KG1 (cell line): Measurements from ENCODE around the gene CTSA.
"Not testable (repeated sequence)": the region's sequence is repeated elsewhere in the genome, so short reads cannot be mapped to it uniquely, and the experiment has no call there.

Experiments used
- DNase-seq: peaks from one replicate; lab custom pipeline; 2025; lab: John Stamatoyannopoulos, UW

CTSA gene

DNA sequence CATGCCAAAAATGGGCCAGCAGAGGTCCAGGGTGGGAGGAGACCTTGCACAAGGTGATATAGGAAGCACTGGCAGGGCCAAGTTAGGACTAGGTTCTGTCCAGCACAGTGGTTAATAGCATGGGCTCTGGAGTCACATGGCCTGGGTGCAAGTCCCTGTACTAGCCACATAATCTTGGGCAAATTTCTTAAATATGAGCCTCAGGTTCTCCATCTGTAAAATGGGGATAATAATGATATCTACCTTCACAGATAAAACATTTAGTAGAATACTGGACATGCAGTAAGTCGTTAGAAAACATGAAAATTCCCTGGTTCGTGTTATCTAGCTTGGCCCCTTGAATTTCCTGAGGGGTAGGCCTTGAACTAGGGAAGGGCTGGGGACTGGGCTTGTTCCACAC, 6.2 kb downstream of the CTSA start:
- DNase-seq, result no peak

DNA sequence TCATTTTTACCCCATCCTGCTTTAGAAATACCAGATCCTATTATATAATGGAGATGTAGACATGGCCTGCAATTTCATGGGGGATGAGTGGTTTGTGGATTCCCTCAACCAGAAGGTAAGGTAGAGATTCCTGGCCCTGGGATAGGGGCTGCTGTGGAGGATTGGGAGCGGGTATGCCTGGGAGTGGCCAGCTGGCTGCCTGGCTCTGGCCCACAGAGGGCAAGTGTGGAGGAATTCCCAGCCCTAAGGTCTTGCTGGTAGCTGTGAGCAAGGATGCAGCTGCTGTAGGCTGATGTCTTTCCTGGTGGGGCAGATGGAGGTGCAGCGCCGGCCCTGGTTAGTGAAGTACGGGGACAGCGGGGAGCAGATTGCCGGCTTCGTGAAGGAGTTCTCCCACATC, 6.6 kb downstream of the CTSA start:
- no peak for DNase-seq

DNA sequence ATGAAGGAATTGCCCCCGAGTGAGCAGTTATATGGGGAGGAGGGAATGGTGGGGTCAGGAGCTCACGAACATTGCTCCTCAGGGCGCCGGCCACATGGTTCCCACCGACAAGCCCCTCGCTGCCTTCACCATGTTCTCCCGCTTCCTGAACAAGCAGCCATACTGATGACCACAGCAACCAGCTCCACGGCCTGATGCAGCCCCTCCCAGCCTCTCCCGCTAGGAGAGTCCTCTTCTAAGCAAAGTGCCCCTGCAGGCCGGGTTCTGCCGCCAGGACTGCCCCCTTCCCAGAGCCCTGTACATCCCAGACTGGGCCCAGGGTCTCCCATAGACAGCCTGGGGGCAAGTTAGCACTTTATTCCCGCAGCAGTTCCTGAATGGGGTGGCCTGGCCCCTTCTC, 7.2 kb downstream of the CTSA start:
- no peak for DNase-seq

DNA sequence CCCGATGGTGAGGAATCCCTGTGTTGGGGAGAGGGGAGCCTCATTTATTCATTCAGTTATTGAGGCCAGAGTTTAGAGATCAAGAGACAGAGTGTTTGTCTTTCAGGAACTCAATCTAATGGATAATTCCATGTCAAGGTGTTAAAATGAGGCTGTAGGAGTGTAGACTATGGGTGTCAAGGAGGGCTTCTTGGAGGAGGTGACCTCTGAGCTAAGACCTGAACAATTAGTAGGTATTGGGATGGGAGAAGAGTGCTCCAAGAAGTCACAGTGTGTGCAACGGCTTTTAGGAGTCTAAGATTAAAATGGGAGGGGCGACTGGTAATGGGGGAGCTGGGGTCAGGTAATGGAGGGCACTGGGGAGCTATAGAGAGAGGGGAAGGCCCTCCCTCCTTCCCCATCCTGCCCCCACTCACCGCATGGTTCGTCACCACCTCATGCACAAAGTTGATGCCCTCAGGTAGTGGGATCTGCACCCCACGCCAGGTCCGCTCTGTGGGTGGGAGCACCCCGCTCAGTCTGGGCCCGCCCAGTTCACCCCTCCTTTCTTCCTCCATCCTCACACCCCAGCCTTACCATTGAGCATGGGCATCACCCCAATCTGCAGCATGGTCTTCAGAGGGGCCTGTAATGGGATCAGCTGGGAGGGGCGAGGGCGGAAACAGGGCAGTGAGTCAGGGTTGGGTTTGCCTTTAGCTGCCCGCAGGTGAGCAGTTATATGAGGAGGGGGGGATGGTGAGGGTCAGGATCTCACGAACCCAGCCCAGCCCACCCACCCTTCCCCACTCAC, 8.1 kb downstream of the CTSA start:
- no peak for DNase-seq

DNA sequence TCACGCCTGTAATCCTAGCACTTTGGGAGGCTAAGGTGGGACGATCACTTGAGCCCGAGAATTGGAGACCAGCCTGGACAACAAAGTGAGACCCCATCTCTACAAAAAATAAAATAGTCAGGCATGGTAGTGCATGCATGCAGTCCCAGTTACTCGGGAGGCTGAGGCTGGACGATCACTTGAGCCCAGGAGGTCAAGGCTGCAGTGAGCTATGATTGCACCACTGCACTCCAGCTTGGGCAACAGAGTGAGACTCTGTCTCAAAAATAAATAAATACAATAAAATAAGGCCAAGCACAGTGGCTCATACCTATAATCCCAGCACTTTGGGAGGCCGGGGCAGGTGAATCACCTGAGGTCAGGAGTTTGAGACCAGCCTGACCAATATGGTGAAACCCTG, 10.2 kb downstream of the CTSA start:
- DNase-seq, result not testable (repeated sequence)

DNA sequence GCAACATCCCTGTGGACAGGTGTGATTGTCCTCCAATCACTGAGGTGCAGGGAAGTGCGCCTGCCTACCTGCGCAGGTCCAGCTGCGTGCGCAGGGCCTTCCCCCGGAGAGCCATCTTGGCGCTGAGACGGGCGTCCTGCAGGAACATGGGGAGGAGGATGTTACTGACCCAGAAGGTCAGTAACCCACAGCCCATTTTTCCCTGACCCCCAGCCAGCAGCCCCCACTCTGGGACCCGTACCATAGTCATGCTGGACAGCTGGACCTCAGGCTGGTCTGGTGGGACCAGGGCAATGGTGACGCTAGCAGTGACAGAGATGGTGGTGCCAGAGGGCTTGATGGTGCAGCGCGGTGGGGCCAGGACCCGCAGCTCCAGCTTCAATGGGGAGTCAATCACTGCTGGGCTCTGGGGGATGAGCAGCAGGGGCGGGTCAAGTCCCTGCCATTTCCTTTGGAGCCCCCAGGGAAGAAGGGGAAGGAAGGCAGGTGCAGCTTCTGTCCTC, 11.1 kb downstream of the CTSA start:
- no peak for DNase-seq

DNA sequence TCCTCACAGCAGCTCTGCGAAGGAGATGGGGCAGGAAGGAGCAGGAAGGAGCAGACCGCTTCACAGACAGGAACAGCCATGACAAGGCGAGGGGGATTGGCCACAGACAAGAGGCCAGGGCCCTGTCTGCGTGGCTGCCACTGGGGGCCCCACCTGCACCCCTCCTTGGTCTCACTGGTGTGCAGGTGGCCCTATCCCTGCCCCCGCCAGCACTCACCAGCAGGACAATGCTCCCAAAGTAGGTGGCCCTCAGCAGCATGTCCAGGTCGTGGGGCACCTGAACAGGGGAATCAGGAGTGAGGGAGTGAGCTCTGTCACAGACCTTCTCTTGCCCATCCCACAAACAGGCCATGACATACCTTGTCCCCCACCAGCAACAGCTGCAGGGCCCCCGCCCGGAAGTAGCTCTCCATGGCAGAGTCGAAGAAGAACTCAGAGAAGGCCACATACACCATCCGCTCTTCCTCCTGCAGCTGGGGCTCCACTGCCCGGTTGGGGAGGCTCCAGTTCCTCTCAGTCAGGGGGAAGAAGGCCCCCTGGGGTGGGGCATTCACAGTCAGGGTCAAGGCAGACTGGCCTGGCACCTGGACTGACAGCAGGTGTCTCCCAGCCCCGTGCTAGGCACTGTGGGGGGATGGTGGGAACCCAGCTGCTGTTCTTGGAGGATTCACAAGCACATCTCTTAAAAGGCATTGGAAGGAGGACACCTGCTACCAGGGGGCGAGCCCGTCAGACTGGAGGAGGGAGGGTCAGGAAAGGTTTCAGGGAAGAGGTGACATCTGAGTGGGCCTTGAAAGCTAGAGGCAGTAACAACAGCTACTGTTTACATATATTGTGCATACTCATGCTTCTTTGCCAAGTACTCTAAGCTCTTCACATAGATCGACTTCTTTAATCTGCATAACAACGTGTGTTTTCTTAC, 13.7 kb downstream of the CTSA start:
- DNase-seq, result no peak

DNA sequence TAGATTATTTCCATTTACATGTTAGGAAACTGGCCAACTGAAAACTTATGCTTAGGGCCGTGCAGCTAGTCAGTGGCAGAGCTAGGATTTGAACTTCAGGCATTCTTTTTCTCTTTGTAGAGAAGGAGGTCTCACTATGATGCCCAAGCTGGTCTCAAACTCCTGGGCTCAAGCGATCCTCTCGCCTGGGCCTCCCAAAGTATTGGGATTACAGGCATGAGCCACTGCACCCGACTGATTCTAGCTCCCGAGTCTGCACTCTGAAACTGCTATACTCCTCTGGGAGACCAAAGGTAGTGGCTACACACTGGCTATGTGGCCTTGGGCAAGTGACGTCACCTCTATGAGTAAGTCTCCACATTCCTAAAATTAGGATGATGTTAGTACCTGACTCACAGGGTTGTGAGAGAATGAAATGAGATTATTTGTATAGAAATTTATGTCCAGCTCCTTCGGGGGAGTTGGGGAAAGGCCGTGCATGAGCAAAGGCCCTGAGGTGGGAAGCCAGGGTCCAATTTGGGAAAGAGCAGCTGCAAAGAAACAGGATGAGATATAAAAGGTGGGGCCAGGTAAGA, 14.5 kb downstream of the CTSA start:
- no peak for DNase-seq

DNA sequence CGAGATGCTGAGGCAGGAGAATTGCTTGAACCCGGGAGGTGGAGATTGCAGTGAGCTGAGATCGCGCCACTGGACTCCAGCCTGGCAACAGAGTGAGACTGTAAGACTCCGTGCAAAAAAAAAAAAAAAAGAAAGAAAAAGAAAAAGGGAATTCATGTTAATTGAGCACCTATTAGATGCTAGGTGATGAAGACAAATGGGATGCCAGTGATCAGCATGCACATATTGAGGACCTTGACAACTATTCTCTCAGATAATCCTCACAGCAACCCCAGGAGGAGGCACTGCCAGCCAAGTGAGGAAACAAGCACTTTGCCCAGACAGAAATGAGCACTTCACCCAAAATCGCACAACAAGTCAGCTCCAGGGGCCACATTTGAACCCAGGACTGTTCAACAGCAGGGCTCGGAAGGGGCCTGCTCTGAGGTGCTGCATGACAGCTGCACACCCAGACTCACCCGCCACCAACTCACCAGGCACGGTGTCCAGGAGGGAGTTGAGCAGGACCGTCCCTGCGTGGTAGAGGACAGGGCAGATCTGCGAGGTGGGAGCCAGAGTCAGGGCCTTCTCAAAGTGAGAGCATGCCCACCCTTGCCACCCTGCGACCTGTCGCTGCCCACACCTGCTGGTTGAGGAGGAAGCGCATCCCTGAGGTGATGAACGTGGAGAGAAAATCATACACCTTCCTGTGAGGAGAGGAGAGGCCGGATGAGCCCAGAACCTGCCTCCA, 16.2 kb downstream of the CTSA start:
- DNase-seq, result no peak

DNA sequence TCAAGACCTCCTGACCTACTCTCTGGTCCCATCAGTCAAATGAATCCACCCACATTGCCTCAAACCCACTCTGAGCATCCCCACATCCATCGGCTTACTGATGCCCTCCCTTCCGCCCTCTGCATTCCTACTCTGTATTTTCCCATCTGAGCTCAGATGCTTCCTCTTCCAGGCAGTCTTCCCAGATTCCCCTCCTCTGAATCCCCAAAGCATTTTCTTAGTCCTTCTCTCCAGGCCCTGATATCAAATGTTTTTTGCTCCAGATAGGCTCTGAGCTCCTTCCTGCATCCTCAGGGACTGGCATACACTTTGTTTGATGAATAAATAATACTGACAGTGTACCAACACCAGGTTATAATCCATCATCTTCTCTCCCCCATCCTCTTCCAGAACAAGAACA, 16.9 kb downstream of the CTSA start:
- no peak for DNase-seq

DNA sequence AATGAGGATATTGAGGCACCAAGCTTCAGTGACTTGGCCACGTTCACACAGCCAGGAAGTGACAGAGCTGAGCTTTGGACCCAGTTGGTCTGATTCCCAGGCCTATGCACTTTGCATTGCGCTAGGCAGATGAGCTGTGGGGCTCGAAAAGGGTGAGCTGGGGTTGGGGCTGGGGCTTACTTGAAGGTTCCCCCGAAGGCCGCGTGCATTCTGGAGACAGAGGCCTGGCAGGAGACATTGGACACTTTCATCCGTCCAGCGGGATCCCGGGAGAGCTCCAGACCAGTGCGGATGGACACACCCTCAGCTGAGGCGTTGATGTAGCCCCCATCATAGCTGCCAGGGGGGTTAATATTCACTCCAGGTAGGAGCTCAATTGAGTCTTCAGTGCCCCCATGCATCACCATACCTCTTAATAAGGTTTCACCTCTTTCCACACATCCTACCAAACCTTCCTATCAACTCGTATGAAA, 18.2 kb downstream of the CTSA start:
- DNase-seq, result no peak

DNA sequence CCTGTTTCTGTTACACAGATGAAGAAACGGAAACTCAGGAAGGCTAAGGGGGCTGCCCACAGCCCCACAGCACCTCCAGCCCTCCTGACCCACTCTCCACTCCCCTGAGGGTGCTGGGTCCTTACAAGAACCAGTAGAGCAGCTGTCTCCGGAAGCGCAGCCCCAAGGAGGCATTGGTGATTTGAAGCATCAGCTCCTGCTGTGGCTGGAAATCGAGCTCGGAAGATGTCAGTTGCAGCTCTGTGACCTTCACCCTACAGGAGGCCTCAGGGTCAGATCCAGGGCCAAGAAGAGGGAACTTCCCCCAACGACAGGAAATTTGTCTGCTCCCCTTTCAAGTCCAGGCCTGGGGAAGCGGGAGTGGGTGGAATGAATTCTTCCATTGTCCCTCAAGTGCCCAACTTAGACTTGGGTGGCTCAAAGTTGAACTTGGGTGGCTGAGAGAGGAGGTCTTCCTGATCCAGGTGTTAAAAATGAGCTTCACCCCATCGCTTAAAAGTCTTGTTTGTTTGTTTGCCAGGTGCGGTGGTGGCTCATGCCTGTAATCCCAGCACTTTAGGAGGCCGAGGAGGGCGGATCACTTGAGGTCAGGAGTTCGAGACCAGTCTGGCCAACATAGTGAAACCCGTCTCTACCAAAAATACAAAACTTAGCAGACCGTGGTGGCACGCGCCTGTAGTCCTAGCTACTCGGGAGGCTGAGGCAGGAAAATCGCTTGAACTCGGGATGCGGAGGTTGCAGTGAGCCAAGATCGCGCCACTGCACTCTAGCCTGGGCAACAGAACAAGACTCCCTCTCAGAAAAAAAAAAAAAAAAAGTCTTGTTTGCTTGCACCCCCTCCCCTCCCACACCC, 18.9 kb downstream of the CTSA start:
- no peak for DNase-seq

DNA sequence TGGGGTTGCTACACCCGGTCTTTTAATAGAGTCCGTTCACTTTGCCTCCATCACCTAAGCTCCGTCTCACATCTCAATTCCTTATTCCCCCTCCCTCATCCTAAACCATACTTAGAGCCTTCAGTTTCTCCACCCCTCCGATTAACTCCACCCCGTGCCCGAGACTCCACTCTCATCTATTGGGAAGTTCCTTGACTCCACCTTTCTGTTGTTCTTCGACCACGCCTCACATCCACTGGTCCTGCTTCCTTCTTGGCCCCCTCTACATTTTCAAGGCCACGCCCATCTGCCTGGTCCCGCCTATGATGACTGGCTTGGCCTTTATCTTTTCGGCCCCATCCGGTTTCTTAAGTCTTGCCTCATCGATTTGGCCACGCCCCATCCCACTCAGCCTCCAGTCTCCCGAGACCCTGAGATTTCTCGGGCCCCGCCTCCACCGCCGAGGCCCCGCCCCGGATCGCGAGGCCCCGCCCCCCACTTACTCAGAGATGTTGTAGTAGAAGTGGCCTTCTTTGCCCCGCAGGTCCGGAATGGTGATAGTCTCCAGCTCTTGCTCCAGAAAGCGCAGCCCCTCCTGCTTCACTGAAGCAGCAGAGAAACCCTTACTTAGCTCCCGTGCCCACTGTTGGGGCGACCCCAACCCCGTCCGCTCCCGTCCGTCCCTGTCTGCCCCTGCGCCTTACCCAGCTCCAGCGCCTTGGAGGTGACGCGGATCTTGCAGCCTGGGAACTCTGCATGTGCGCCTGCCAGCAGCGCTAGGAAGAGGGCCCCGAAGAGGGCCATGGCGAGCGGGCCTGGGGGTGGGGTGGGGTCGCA, 19.7 kb downstream of the CTSA start:
- no peak for DNase-seq

DNA sequence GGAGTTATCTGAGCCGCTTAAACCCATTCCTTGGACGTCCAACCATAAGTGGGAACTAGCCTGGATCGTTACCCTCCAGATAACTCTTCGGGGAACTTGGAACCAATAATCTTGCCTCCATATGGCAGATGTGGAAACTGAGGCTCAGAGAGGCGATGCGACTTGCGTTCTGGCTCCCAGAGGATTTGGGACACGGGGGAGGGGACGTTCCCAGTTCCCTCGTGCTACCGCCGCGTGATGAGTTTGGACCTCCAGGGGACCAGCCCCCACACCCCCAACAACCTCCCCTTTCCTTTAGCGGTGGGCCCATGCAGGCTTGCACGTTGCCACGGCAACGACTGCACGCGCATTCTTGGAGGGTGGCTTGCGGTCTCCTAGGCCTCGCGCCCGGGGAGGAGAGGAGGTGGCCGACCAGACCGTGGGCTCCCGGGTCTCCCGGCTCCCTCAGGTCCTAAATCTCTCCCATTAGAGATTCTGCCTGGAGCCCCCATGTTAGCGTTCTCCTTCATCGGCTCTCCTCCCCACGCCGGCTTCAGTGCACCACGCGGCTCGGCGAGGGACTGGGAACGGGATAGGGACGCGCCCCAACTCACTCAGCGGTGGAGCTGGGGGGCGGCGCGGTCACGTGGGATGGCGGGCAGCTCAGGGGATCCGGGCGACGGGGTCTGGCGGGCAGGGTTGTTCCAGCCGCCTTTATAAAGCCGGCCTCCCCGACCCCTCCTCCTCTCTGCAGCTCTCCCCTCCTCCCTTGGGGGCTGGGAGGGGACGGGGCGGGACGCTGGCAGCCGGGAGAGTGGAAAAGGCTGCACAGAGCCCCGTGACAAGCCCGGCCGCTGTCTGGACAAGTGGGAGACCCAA, 20.6 kb downstream of the CTSA start, which contains the start of gene PLTP:
PLTP (minus strand) TSS at position 670 of the 858 bp plus-strand sequence. CDS start 703 bp downstream, outside the sequence.
- DNase-seq, result no peak

DNA sequence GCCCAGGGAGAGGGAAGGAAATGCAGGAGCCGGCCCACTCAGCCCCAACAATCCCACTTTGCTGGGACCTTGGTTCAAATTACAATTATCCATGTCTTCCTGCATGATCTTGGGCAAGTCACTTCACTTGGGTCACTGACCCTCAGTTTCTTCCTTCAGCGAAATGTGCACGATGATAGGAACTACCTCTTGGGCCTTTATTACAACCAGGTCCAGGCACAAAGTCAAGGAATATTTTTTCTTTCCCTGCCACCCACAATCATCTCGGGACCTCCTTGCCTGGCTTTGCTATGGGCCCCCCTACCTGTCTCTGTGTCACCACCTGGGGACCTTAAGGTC, 21.2 kb downstream of the CTSA start:
- DNase-seq, result no peak

DNA sequence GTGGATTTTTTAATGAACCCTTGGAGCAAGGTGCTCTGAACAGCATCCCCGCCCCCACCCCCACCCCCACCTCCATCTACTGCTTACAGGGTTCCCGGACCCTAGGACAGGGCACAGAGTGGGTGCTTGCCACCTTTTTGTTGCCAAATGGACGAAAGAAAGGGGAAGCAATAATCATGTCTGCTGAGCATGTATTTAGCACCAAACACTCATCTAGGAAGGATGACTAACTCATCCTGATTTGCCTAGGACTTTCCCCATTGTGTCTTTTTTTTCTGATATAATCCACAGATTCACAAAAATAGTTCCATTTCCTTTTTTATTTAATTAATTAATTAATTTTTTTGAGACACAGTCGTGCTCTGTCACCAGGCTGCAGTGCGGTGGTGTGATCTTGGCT, 22.0 kb downstream of the CTSA start:
- no peak for DNase-seq

DNA sequence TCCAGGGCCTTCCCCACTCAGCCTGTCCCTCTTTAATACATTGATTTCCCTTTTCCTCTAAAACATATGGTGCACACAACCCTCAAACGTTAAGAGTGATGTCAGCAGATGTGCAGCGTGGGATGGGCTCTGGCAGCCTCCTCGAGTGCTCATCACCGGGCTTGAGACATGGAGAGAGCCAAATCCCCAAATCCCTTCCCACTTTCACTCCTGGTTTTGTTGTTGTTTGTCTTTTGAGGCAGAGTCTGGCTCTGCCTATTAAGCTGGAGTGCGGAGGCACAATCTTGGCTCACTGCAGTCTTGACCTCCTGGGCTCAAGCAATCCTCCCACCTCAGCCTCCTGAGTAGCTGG, 26.6 kb downstream of the CTSA start:
- DNase-seq, result no peak

DNA sequence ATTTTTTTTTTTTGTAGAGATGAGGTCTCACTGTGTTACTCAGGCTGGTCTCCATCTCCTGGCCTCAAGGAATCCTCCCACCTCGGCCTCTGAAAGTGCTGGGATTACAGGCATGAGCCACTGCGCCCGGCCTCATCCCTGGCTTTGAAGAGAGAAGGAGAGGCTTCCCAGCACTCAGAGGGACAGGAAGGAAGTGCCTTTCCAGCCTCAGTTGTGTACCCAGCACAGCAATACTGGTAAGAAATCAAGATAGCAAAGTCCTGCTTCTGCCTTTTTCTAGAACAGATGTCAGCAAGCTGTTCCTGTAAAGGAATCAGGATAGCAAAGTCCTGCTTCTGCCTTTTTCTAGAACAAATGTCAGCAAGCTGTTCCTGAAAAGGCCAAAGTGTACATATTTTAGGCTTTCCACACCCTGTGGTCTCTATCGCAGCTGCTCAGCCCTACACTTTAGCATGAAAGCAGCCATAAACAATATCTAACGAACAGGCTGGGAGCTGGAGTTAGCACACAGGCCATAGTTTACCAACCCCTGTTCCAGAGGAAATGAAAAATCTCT, 27.1 kb downstream of the CTSA start:
- no peak for DNase-seq
